Measurements from ENCODE around the gene NDUFAF3.

DNA sequence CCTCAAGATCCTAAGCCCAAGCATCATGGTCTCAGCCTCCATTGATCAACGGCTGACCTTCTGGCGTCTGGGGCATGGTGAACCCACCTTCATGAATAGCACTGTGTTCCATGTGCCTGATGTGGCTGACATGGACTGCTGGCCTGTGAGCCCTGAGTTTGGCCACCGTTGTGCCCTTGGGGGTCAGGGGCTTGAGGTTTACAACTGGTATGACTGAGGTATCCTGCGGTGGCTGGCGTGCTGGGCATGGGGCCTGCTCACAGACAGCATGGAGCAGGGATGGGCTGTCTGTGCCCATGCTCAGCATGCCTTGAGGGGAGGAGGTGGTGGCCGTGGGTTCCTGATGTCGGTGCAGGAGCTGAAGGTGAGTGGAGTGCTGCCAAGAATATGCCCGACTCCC, 6.8 kb upstream of the NDUFAF3 start:
- TF ChIP-seq, protein P1, sequence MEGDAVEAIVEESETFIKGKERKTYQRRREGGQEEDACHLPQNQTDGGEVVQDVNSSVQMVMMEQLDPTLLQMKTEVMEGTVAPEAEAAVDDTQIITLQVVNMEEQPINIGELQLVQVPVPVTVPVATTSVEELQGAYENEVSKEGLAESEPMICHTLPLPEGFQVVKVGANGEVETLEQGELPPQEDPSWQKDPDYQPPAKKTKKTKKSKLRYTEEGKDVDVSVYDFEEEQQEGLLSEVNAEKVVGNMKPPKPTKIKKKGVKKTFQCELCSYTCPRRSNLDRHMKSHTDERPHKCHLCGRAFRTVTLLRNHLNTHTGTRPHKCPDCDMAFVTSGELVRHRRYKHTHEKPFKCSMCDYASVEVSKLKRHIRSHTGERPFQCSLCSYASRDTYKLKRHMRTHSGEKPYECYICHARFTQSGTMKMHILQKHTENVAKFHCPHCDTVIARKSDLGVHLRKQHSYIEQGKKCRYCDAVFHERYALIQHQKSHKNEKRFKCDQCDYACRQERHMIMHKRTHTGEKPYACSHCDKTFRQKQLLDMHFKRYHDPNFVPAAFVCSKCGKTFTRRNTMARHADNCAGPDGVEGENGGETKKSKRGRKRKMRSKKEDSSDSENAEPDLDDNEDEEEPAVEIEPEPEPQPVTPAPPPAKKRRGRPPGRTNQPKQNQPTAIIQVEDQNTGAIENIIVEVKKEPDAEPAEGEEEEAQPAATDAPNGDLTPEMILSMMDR (IDR thresholded peaks at IDR 0.05), result no peak
- TF ChIP-seq POLR2A (IDR thresholded peaks at IDR 0.05), result no peak
